Heart left ventricle (tissue), 13 donors: ENCODE data around the gene CALM3.

ENCODE experiments used
- CTCF ChIP-seq, 12 donors: fragments of 200-600 bp; sonication (generic) in 4 of 12; IDR thresholded peaks; one replicate each; pipeline versions ENCODE4 v1.5.0 to v1.8.0; 2018 to 2022; ENCODE audit warnings: antibody characterized with exemption in 12 of 12, mild to moderate bottlenecking in 5 of 12
- POLR2A ChIP-seq, 2 donors: fragments of 450-650 bp; IDR thresholded peaks; one replicate each; pipeline ENCODE4 v1.6.1; 2017; ENCODE audit warnings: antibody characterized with exemption in 2 of 2, mild to moderate bottlenecking in 2 of 2, moderate library complexity in 2 of 2
- donor health status: ischemic (EF 13 %, LVEDD 7.1; RV severe dilation, severe dysfunction).
- donor health status: DM: no; HTN: yes; CAD: no.
- donor health status: DM: no; HTN: no; CAD: no.
- donor health status: ischemic (EF 25% LVEDD 6.9; RV normal size, moderate dysfunction).
- donor health status: ischemic (EF 25% LVEDD 5.7; RV mildly dilated, moderate dysfunction).
- donor health status: ischemic (EF 35%, LVEDD 5.7; RV mildly dilated, moderate dysfunction).
- donor health status: nonischemic (EF 11% LVEDD 7.7; RV severe dilation, severe dysfunction).
- donor health status: DM: yes; HTN: yes; CAD: no.
- donor health status: PGD.
- donor health status: ischemic (EF 29% LVEDD 5.4; RV normal size, mild dysfunction).
- donor health status: nonischemic (EF 23%, LVEDD 6.1; RV moderate dilation, normal function).

GRCh38 chr19:46634045-46634655, 33.0 kb downstream of the CALM3 start:
- TF ChIP-seq CTCF (IDR thresholded peaks at IDR 0.05): no peak
- TF ChIP-seq POLR2A (IDR thresholded peaks at IDR 0.05): no peak
